ENCODE data around the gene CXCR1. TPM values are rescaled to one million over a fixed set of nuclear protein-coding genes. Genes with fewer than 3 reads are reported as not detected.

The CXCR1 gene
- total and polyA plus RNA-seq, 2 of the 4 experiments (the other 2 are of a cell fraction), result not detected

DNA sequence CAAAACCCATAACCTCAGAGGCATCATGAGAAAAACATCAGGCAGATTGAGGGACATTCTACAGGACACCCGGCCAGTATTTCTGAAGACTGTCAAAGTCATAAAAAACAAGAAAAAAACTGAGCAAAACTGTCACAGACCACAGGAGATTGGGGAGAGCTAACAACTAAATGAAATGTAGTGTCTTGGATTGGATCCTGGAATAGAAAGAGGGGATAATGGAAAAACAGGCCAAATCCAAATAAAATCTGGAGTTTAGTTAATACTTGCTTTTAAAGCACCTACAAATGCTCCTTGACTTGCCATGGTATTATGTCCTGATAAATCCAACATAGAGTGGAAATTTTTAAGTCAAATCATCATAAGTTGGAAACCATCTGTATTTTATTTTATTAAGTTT, 17.6 kb upstream of the CXCR1 start:
- no CpG with 5 or more reads among the region's 1 CpG for WGBS, 2 experiments (ENCODE audit: extremely low coverage in 2 of 2, insufficient read length in 1 of 2)
- no peak for ATAC-seq (ENCODE audit: low read depth)
- no peak overlapping the region for H3K23ac ChIP-seq (ENCODE audit: low read depth, low read length)
- H4K5ac ChIP-seq (ENCODE audit: low read depth, low read length), result no peak overlapping the region
- no peak overlapping the region for H3K14ac ChIP-seq (replicated peaks; ENCODE audit: low read depth, low read length)
- TF ChIP-seq MAZ (IDR thresholded peaks at IDR 0.05; ENCODE audit: borderline replicate concordance, low read depth, low read length), result no peak
- no peak for TF ChIP-seq RAD21 (IDR thresholded peaks at IDR 0.05; ENCODE audit: low read length)
- TF ChIP-seq RFX5 (IDR thresholded peaks at IDR 0.05; ENCODE audit: low read depth, low read length), result no peak
- TF ChIP-seq, protein P1, sequence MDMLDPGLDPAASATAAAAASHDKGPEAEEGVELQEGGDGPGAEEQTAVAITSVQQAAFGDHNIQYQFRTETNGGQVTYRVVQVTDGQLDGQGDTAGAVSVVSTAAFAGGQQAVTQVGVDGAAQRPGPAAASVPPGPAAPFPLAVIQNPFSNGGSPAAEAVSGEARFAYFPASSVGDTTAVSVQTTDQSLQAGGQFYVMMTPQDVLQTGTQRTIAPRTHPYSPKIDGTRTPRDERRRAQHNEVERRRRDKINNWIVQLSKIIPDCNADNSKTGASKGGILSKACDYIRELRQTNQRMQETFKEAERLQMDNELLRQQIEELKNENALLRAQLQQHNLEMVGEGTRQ (IDR thresholded peaks at IDR 0.05; ENCODE audit: low read depth, low read length), result no peak
- TF ChIP-seq, protein P2, sequence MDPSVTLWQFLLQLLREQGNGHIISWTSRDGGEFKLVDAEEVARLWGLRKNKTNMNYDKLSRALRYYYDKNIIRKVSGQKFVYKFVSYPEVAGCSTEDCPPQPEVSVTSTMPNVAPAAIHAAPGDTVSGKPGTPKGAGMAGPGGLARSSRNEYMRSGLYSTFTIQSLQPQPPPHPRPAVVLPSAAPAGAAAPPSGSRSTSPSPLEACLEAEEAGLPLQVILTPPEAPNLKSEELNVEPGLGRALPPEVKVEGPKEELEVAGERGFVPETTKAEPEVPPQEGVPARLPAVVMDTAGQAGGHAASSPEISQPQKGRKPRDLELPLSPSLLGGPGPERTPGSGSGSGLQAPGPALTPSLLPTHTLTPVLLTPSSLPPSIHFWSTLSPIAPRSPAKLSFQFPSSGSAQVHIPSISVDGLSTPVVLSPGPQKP (IDR thresholded peaks at IDR 0.05; ENCODE audit: borderline replicate concordance, low read depth, low read length), result no peak
- no peak for TF ChIP-seq MAFK (IDR thresholded peaks at IDR 0.05; ENCODE audit: low read depth, low read length)
- TF ChIP-seq NFE2L2 (IDR thresholded peaks at IDR 0.05; ENCODE audit: low read depth, low read length), result no peak
- TF ChIP-seq SMC3 (IDR thresholded peaks at IDR 0.05; ENCODE audit: low read depth, low read length), result no peak
- TF ChIP-seq, protein P3, sequence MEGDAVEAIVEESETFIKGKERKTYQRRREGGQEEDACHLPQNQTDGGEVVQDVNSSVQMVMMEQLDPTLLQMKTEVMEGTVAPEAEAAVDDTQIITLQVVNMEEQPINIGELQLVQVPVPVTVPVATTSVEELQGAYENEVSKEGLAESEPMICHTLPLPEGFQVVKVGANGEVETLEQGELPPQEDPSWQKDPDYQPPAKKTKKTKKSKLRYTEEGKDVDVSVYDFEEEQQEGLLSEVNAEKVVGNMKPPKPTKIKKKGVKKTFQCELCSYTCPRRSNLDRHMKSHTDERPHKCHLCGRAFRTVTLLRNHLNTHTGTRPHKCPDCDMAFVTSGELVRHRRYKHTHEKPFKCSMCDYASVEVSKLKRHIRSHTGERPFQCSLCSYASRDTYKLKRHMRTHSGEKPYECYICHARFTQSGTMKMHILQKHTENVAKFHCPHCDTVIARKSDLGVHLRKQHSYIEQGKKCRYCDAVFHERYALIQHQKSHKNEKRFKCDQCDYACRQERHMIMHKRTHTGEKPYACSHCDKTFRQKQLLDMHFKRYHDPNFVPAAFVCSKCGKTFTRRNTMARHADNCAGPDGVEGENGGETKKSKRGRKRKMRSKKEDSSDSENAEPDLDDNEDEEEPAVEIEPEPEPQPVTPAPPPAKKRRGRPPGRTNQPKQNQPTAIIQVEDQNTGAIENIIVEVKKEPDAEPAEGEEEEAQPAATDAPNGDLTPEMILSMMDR (conservative IDR thresholded peaks at IDR 0.05; ENCODE audit: low read depth, low read length), result no peak
- no peak for TF ChIP-seq POLR2A (IDR thresholded peaks at IDR 0.05; ENCODE audit: low read depth, low read length)
- TF ChIP-seq CHD1 (IDR thresholded peaks at IDR 0.05; ENCODE audit: low read depth, low read length), result no peak
- no peak for TF ChIP-seq RCOR1 (IDR thresholded peaks at IDR 0.05; ENCODE audit: insufficient replicate concordance, low read length)
- no peak for TF ChIP-seq MXI1 (IDR thresholded peaks at IDR 0.05; ENCODE audit: borderline replicate concordance, low read depth, low read length)
- no peak for TF ChIP-seq BHLHE40 (IDR thresholded peaks at IDR 0.05; ENCODE audit: low read depth, low read length)
- no peak for TF ChIP-seq FOS (IDR thresholded peaks at IDR 0.05; ENCODE audit: low read depth, low read length)
- no peak for TF ChIP-seq CEBPB (IDR thresholded peaks at IDR 0.05; ENCODE audit: low read depth, low read length)
- intact Hi-C loops (cut with micrococcal nuclease), result no loop called here
- H3K4me1 ChIP-seq (ENCODE audit: control insufficient read depth, insufficient read depth, low read length), result no peaks in the 10 kb centered on the region; the same call in 1 of the 2 replicates
- no peak overlapping the region for H2AK9ac ChIP-seq (replicated peaks; ENCODE audit: low read depth, low read length, poor library complexity)
- no peak overlapping the region for H2BK20ac ChIP-seq (ENCODE audit: low read depth, low read length)
- no peak overlapping the region for H2BK5ac ChIP-seq (ENCODE audit: low read depth, low read length, poor library complexity, severe bottlenecking)
- H3K4me2 ChIP-seq (ENCODE audit: low read depth, low read length), result no peak overlapping the region
- no peak overlapping the region for H3K27ac ChIP-seq (ENCODE audit: insufficient read depth, low read length)
- H3K9me1 ChIP-seq (ENCODE audit: insufficient read depth, low read length), result no peaks in the 10 kb centered on the region
- H4K91ac ChIP-seq (ENCODE audit: insufficient read depth, low read depth, low read length), result no peak overlapping the region
- H3K4me3 ChIP-seq (ENCODE audit: insufficient read depth, low read depth, low read length), result no peak overlapping the region
- no peak overlapping the region for H3K4ac ChIP-seq (ENCODE audit: low read depth, low read length)
- no peaks in the 10 kb centered on the region for H4K20me1 ChIP-seq (ENCODE audit: insufficient read depth, low read length)
- H3K9me3 ChIP-seq (ENCODE audit: control insufficient read depth, insufficient read depth, low read length), result no peaks in the 10 kb centered on the region
- peaks cover 44% of the 10 kb centered on the region for H3K27me3 ChIP-seq (ENCODE audit: control insufficient read depth, insufficient read depth, low read length)
- no peak for DNase-seq
- POLR2A ChIA-PET (ENCODE audit: unreplicated experiment), result no interaction called here
- no peak overlapping the region for H3K56ac ChIP-seq (ENCODE audit: extremely low read depth, insufficient read depth, low read length)
- H3K36me3 ChIP-seq (ENCODE audit: control insufficient read depth, insufficient read depth, low read length), result no peaks in the 10 kb centered on the region
- H4K8ac ChIP-seq (ENCODE audit: low read depth in 2 of 2, low read length in 2 of 2), result no peak overlapping the region
- CTCF ChIA-PET, result no interaction called here
- no peak overlapping the region for H2AK5ac ChIP-seq (ENCODE audit: low read depth, low read length)
- BruUV-seq (replicated peaks), result no TSS peak
- no peak overlapping the region for H3K9ac ChIP-seq (ENCODE audit: low read depth, low read length)
- no peak overlapping the region for H2BK15ac ChIP-seq (ENCODE audit: low read depth, low read length)
- H3K79me1 ChIP-seq (ENCODE audit: low read depth in 1 of 2, low read length in 2 of 2), result no peaks in the 10 kb centered on the region
- in situ Hi-C loops (cut with MboI; ENCODE audit: low sequenced_read_pairs), result no loop called here
- dilution Hi-C loops (cut with HindIII; ENCODE audit: low sequenced_read_pairs, unreplicated experiment), result no loop called here
- no peak overlapping the region for H2BK120ac ChIP-seq (ENCODE audit: low read depth, low read length)
- no peak overlapping the region for H3K18ac ChIP-seq (ENCODE audit: low read depth, low read length)
- H2AFZ ChIP-seq (replicated peaks; ENCODE audit: low read length, poor library complexity), result no peak overlapping the region

Data from IMR-90 (cell line).